Neural progenitor cell (in vitro differentiated cells): ENCODE data around the gene SFMBT1.

Source experiments
- CTCF ChIP-seq: fragments of 200-600 bp; sonication (generic); IDR thresholded peaks from 2 replicates; pipeline ENCODE4 v1.5.1; 2017; ENCODE audit warnings: antibody characterized with exemption, mild to moderate bottlenecking
- EZH2 ChIP-seq: fragments of 200-600 bp; sonication (generic); IDR thresholded peaks from 2 replicates; pipeline ENCODE4 v1.6.1; 2017; ENCODE audit warnings: antibody characterized with exemption, mild to moderate bottlenecking, moderate library complexity

DNA sequence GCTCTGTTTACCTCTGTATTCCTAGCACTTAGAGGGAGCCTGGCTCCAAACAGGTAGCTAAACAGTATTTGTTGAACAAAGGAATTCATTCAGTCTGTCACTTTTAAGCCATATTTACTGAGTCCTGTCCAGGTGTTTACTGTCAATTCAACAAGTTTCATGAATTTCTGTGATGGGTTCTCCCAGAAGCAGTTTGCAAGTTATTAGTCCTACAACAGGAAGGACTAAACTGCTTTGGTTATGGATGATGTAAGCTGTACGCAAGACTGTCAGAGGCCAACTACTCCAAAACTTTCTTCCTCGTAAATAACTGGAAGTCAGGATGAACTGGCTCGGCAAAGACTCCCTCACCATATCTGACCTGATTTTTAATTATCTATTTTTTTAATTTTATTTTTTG lies 173.6 kb downstream of the SFMBT1 start:
- TF ChIP-seq CTCF (no peak), EZH2 (no peak)
